ENCODE measurements around the gene PKHD1.

DNA sequence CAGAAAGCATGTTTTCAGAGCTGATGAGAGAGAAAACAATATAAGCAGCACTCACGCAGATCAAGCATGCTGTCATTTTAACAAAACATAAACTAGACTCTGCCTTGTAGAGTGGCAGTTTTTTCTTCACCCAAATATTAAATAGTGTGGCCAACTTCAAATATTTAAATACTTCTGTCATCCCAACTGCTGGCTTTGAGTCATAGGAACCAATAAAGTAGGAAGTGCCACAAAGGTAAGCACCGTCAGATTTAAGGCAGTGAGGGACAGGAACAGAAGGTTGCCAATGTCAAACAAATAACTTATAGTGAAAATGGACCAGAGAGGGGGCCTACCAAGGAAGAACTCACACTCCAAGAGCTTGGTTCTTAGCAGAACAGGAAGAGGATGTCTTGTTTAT, 222.2 kb downstream of the PKHD1 start:
- TF ChIP-seq, protein P1, sequence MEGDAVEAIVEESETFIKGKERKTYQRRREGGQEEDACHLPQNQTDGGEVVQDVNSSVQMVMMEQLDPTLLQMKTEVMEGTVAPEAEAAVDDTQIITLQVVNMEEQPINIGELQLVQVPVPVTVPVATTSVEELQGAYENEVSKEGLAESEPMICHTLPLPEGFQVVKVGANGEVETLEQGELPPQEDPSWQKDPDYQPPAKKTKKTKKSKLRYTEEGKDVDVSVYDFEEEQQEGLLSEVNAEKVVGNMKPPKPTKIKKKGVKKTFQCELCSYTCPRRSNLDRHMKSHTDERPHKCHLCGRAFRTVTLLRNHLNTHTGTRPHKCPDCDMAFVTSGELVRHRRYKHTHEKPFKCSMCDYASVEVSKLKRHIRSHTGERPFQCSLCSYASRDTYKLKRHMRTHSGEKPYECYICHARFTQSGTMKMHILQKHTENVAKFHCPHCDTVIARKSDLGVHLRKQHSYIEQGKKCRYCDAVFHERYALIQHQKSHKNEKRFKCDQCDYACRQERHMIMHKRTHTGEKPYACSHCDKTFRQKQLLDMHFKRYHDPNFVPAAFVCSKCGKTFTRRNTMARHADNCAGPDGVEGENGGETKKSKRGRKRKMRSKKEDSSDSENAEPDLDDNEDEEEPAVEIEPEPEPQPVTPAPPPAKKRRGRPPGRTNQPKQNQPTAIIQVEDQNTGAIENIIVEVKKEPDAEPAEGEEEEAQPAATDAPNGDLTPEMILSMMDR (IDR thresholded peaks at IDR 0.05): no peak
- TF ChIP-seq, protein P2, sequence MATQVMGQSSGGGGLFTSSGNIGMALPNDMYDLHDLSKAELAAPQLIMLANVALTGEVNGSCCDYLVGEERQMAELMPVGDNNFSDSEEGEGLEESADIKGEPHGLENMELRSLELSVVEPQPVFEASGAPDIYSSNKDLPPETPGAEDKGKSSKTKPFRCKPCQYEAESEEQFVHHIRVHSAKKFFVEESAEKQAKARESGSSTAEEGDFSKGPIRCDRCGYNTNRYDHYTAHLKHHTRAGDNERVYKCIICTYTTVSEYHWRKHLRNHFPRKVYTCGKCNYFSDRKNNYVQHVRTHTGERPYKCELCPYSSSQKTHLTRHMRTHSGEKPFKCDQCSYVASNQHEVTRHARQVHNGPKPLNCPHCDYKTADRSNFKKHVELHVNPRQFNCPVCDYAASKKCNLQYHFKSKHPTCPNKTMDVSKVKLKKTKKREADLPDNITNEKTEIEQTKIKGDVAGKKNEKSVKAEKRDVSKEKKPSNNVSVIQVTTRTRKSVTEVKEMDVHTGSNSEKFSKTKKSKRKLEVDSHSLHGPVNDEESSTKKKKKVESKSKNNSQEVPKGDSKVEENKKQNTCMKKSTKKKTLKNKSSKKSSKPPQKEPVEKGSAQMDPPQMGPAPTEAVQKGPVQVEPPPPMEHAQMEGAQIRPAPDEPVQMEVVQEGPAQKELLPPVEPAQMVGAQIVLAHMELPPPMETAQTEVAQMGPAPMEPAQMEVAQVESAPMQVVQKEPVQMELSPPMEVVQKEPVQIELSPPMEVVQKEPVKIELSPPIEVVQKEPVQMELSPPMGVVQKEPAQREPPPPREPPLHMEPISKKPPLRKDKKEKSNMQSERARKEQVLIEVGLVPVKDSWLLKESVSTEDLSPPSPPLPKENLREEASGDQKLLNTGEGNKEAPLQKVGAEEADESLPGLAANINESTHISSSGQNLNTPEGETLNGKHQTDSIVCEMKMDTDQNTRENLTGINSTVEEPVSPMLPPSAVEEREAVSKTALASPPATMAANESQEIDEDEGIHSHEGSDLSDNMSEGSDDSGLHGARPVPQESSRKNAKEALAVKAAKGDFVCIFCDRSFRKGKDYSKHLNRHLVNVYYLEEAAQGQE (IDR thresholded peaks at IDR 0.05; ENCODE audit: low read depth, low read length): no peak
- TF ChIP-seq, protein P3, sequence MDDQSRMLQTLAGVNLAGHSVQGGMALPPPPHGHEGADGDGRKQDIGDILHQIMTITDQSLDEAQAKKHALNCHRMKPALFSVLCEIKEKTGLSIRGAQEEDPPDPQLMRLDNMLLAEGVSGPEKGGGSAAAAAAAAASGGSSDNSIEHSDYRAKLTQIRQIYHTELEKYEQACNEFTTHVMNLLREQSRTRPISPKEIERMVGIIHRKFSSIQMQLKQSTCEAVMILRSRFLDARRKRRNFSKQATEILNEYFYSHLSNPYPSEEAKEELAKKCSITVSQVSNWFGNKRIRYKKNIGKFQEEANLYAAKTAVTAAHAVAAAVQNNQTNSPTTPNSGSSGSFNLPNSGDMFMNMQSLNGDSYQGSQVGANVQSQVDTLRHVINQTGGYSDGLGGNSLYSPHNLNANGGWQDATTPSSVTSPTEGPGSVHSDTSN (IDR thresholded peaks at IDR 0.05): no peak
- TF ChIP-seq SMC3 (IDR thresholded peaks at IDR 0.05; ENCODE audit: low read depth, low read length) (no peak), EP300 (IDR thresholded peaks at IDR 0.05; ENCODE audit: borderline replicate concordance in 1 of 2, low read depth in 1 of 2, low read length in 1 of 2) (no peak), RAD21 (IDR thresholded peaks at IDR 0.05; ENCODE audit: low read length) (no peak), JUND (IDR thresholded peaks at IDR 0.05) (no peak), NFIC (IDR thresholded peaks at IDR 0.05; ENCODE audit: borderline replicate concordance) (no peak), RCOR1 (IDR thresholded peaks at IDR 0.05; ENCODE audit: low read length) (no peak)
- TF ChIP-seq, protein P4, sequence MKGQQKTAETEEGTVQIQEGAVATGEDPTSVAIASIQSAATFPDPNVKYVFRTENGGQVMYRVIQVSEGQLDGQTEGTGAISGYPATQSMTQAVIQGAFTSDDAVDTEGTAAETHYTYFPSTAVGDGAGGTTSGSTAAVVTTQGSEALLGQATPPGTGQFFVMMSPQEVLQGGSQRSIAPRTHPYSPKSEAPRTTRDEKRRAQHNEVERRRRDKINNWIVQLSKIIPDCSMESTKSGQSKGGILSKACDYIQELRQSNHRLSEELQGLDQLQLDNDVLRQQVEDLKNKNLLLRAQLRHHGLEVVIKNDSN (IDR thresholded peaks at IDR 0.05; ENCODE audit: borderline replicate concordance, low read depth): no peak

Data from SK-N-SH (cell line).